B cell (primary cell): ENCODE results near the gene HPS6.

ENCODE experiments used
- CTCF ChIP-seq: fragments of 200-600 bp; IDR thresholded peaks from one replicate; pipeline ENCODE4 v1.8.0; 2022; ENCODE audit warnings: antibody characterized with exemption, mild to moderate bottlenecking
- EZH2 ChIP-seq: IDR thresholded peaks from 2 replicates; pipeline ENCODE4 v1.6.1; 2012; ENCODE audit warnings: borderline replicate concordance, low read depth, mild to moderate bottlenecking, moderate library complexity, low read length; ENCODE audit not compliant: insufficient read depth, poor library complexity, severe bottlenecking

DNA sequence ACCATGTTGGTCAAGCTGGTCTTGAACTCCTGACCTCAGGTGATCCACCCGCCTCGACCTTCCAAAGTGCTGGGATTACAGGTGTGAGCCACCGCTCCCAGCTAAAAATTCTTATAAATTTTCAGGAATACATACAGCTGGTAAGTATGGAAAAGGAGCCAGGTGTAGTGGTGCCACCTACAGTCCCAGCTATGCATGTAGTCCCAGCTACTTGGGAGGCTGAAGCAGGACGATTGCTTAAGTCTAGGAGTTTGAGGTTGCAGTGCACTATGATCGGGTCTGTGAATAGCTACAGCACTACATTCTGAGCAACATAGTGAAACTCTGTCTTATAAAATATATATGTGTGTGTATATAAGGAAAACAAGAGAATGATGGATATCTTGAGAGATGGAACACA is 36.0 kb downstream of the HPS6 start:
- no peak for TF ChIP-seq CTCF
- TF ChIP-seq EZH2 = no peak
